HG03139 (cell line): ENCODE results near the gene GINS3.
"Not testable (repeated sequence)": the region's sequence is repeated elsewhere in the genome, so short reads cannot be mapped to it uniquely, and the experiment has no call there.

Source experiments
- ATAC-seq: cut with Tn5 transposase; IDR thresholded peaks from one replicate; pipeline ENCODE4 v1.9.1; 2021; ENCODE audit not compliant: unreplicated experiment

GINS3 gene

DNA sequence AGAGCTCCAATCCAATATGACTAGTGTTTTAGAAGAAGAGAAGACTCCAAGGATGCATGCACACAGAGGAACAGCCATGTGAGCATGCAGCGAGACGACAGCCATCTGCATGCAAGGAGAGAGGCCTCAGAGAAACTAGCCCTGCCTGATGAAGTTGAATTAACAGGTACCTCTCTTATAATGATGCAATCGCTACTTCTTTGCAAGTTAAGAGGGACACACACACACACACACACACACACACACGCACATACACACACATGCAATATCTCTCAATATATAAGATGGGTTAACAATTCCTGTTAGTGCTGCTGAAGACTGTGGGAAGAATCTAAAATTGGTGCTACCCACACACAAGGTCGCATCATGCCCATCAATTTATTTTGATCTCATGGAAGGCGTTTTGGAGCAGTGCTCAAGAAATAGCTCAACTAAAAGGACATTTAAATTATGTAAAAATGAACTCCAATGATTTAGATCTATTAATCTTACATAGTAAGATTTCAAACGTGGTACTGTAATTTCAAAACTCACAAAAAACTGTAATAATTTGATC, 7.0 kb upstream of the GINS3 start:
- ATAC-seq: no peak

DNA sequence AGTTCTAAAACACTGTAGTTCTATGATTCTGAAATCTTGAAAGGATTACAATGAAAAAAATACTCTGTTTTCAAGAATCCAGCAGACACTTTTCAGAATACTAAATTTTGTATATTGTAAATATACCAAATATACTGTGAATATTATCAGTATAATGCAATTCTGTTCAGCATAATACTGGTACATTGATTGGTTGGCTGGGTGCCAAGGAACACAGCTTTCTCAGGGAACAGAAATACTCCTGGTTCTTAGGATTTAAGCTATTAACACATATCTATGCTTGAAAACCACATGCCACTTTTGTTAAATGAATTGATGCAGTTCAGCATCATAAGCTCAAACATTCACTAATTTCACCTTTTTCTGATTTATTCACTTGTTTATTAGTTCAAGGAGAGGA, 2.5 kb upstream of the GINS3 start:
- no peak for ATAC-seq

DNA sequence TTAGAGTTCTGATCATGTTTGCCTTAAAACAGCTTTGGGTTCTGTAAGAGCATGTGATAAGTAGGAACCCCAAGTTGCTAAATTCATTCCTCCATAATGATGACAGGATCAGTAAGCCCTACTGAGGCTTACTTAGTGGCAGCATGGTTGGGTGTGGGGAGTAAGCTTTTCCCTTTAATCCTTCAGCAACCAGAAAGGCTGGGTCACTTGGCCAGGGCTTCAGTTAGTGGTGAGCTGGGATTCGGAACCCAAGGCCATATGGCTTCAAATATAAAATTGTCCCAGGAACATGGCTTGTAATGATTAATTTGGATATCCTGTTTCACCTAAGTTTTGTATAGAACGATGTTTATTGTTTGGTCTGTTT, 850 bp downstream of the GINS3 start:
- ATAC-seq: peak; percentile 14

DNA sequence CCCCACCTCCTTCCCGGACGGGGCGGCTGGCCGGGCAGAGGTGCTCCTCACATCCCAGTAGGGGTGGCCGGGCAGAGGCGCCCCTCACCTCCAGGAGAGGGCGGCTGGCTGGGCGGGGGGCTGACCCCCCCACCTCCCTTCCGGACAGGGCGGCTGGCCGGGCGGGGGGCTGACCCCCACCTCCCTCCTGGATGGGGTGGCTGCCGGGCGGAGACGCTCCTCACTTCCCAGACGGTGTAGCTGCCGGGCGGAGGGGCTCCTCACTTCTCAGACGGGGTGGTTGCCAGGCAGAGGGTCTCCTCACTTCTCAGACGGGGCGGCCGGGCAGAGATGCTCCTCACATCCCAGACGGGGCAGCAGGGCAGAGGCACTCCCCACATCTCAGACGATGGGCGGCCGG, 4.6 kb downstream of the GINS3 start:
- not testable (repeated sequence) for ATAC-seq

DNA sequence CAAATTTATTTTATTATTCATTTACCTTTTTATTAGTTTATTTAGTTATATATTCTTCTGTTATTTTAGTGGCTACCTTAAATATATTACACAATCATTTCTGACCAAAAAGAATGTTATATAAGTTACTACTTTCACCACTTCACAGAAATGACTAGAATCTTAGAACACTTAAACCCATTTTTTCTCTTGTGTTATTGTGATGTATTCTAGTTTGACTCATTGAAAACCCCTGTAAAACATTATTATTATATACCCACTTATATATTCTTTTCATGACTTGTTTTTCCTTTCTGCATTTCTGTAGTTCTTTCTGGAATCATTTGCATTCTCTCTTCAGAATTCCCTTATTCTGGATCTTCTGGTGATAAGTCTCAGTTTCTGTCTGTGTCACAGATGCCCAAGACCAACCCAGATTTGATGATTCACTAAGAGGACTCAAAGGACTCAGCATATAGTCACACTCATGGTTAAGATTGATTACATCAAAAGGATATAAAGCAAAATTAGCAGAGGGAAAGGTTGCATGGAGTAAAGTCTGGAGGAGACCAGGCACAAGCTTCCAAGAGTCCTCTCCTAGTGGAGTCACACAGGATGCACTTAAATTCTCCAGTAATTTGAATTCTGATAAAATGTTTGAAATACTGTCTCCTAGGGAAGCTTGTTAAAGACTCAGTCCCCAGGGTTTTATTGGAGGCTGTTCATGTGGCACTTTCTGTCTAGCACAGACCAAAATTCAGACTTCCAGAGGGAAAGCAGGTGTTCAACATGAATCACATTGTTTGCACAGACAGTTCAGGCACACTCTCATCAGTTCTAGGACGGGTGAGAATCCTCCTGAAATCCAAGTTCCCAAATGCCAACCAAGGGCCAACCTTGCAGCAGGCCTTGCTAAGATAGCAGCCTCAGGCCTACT, 7.7 kb downstream of the GINS3 start:
- no peak for ATAC-seq

DNA sequence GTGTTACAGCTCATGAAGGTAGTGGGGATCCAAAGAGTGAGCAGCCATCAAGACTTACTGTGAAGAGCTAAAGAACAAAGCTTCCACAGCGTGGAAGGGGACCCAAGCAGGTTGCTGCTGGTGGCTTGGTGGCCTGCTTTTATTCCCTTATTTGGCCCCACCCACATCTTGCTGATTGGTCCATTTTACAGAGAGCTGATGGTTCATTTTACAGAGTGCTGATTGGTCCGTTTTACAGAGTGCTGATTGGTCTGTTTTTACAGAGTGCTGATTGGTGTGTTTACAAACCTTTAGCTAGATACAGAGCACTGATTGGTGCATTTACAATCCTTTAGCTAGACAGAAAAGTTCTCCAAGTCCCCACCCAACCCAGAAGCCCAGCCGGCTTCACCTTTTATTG, 9.0 kb downstream of the GINS3 start:
- not testable (repeated sequence) for ATAC-seq

DNA sequence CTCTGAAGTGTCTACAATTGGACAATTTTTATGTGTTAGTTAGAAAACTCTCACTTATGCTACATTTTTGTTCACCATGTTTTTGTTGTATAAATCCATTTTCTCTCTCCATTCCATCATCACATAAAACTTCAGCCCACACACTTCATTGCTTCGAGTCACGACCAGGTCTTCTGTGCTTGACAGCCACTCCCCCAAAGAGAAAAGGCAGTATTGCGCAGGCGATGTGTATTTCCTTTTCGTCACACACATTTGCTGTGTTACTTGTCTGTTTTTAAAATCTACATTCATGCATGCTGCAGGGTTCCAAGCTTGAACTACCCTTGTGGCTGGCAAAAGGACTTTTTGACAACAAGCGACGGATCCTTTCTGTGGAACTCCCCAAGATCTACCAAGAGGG, 10.5 kb downstream of the GINS3 start:
- no peak for ATAC-seq

DNA sequence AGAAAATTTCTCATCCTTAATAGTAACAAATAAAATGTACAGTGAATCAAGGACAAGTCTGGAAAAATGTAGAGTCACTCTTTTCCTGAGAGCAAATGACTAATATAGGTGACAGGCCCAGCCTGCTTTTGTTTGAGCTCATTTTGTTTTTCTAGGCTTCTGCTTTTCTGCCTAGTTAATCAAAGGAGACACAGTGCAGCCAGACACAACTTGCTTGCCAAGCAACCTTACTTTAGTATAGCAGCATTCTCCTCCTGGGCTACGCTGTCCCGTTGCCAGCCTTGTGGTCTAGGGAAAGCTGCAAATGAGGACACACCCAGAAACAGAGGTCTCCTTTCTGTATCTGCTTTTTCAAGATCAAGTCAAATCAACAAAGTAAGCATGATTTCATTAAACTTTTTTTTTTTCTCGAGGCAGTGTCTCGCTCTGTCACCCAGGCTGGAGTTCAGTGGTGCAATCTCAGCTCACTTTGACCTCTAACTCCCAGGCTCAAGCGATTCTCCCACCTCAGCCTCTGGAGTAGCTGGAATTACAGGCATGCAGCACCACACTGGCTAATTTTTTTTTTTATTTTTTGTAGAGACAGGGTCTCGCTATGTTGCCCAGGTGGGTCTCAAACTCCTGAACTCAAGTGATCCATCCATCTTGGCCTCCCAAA, 17.2 kb downstream of the GINS3 start:
- ATAC-seq: no peak

DNA sequence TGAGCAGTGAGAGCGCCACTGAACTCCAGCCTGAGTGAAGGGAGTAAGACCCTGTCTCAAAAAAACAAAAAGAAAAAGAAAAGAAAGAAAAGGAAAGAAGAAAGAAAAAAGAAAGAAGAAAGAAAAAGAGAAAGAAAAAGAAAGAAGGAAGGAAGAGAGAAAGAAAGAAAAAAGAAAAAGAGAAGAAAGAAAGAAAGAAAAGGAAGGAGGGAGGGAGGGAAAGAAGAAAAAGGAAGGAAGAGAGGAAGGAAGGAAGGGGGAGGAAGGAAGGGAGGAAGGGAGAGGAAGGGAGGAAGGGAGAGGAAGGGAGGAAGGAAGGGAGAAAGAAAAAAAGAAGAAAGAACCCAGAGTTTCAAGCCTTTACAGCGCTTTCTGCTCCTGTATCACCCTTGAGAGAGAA, 19.1 kb downstream of the GINS3 start:
- ATAC-seq: no peak

DNA sequence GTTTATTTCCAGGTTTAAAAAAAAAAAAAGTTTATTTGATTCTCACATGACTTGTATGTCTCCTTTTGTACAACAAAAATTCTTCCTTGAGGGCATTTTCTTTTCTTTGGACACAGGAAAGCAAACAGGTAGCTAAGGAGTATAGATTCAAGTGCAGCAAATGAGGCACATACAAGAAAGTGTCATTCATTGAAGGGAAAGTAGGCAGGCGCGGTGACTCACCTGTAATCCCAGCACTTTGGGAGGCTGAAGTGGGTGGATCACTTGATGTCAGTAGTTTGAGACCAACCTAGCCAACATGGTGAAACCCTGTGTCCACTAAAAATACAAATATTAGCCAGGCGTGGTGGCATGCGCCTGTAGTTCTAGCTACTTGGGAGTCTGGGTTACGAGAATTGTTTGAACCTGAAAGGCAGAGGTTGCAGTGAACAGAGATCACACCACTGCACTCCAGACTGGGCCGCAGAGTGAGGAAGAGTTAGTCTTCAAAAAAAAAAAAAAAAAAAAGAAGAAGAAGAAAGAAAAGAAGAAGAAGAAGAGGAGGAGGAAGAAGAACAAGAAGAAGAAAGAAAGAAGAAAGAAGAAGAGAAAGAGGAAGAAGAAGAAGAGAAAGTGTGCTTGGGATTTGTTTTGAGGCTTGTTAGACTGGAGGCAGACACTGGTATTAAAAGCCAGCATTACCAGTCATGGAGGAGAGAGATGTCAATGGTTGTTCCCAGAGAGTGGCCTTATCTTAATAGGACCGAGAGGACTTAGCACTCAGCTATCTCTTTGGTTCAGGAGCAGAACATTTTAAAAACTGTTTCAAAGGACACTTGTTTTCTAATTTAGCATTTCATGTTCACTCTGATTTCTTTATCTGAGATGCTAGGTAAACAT, 19.7 kb downstream of the GINS3 start:
- no peak for ATAC-seq

DNA sequence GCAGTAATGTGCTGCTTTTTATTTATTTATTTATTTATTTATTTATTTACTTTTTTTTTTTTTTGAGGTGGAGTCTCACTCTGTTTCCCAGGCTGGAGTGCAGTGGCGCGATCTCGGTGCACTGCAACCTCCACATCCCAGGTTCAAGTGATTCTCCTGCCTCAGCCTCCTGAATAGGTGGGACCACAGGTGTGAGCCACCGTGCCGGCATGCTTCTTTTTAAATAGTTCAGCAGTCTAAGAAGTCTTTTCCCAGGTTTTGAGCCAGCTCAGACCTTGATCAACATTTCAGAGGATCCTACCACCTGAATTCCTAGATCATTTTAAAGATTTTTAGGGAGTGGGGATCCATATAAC, 20.3 kb downstream of the GINS3 start:
- ATAC-seq: not testable (repeated sequence)

DNA sequence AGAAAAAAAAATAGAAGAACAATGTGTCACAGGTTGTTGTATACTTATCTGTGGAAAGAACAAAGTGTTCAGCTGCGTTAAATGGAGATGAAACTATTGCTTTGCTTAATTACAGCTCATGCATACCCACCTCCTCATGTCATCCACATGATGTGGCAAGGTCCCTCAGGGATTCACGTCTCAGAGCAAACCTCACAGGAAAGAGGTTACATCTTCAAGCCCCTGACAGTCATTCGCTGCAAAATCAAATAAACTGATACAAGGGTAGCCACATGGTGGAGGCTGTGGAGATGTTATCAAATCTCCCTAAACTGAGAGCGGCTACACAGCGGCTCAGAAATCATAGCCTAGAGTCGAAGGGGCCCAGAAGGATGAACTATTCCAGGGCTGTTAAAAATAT, 21.1 kb downstream of the GINS3 start:
- ATAC-seq: no peak

DNA sequence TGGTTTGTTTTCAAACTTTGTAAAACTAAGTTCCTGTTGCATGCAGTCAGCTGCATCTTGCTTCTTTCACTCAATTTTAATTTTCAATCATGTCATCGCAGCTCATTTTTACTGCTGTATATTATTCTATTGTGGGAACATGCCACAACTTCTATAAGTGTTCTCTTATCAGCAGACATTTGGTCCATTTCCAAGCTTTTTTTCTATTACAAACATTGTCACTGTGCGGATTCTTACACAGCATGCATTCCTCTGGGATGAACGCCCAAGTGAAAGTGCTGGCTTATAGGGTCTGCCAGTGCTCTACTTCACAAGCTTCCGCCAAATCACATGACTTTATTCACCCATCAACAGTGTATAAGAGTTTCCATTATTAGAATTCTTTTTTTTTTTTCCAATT, 22.7 kb downstream of the GINS3 start:
- ATAC-seq: no peak

DNA sequence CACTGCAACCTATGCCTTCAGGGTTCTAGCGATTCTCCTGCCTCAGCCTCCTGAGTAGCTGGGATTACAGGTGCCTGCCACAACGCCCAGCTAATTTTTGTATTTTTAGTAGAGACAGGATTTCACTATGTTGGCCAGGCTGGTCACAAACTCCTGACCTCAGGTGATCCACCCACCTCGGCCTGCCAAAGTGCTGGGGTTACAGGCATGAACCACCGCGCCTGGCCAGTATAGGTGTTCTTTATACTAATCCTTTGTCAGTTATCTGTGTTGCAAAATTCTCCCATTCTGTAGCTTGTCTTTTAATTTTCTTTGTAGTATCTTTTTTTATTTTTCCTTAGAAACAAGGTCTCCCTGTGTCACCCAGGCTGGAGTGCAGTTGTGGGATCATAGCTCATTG, 23.7 kb downstream of the GINS3 start:
- ATAC-seq: not testable (repeated sequence)

DNA sequence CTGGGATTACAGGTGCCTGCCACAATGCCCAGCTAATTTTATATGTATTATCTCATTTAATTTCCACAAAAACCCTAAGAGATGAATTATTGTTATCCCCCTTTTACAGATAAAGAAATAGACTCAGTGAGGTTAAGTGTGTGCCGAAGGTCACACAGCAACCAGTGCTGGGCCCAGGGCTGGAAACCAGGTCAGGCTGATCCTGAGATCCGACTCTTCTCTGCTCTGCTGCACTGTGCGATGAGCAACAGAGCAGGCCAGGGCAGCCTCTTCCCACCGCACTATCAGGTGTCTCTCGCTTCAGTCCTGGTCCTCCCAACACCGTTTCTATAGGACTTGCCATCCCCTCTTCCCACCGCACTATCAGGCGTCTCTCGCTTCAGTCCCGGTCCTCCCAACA, 24.8 kb downstream of the GINS3 start:
- no peak for ATAC-seq

DNA sequence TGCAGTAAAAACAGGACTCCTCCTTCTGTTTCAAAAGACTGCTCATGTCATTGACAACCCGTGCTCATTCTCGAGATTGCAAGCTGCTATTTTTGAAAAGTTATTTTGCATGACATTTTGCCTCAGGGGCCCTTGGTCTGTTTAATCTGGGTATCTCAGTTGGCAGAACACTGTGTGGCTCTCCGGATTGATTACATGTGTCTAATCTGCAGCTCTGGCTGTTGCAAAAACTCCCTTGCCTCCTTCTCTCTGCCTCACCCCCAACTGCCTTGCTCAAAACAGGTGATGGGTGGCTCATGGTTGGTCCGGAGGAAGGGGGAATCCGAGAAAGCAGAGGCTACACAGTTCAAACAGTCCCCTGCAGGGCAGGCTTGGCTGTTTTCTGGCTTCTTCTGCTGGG, 25.3 kb downstream of the GINS3 start:
- no peak for ATAC-seq

DNA sequence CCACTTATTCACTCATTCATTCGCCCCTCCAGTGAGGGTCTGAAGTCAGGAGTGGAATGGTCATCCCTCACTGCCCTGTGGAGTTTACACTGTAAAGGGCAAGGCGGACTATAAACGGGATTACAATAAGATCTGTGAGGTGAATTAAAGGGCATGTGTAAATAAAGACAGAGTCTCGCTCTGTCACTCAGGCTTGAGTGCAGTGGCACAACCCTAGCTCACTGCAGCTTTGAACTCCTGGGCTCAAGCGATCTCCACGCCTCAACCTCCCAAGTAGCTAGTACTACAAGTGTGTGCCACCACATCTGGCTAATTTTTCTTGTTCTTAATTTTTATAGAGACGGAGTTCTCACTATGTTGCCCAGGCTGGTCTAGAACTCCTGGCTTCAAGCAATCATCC, 25.8 kb downstream of the GINS3 start:
- no peak for ATAC-seq

DNA sequence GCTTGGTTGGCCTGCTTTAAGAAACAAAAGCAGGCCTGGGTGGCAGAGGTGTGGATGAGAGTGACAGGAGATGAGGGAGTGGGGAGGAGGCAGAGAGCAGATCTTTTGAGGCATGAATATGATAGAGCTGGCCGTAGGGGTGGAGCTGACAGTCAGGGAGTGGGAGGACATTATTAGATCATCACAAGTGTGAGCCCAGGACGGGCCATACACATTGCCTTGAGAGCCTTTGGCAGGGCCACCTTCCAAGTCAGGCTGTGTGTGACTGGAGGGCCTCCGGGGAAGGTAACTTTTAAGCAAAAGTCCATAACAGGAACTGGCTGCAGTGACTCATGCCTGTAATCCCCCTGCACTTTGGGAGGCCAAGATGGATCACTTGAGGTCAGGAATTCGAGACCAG, 26.3 kb downstream of the GINS3 start:
- ATAC-seq: no peak

DNA sequence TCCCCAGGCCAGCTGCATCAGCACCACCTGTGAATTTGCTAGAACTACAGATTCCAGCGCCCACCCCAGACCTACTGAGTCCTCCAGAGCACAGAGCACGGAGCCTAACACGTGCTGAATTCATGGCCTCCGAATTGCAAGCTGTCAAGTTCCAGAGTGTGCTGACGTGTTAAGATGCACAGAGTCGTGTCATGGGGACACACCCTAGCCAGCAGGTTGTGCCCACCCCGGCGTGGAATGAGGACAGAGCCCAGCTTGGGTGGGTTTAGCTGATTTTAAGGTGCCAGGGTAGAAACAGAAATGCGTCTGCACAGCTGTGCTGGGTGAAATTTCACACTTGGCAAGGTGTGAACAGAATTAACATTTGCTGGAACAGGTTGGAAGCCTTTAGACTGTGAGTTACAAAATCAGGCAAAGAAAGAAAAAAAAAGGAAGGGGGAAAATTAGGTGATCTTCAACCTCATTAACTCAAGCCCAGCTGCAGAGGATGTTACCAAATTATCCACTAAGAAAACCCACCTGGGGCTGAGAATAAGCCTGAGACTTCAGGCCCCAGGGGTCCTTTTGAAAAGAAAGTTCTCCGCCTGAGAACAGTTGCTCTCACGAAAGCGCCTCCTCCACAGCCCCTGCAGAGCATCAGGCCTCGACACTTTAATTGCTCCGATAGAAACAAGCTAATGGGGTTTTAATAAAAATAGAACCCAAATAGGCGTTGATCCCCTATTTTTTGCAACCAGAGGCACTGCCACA, 27.1 kb downstream of the GINS3 start:
- ATAC-seq: no peak

DNA sequence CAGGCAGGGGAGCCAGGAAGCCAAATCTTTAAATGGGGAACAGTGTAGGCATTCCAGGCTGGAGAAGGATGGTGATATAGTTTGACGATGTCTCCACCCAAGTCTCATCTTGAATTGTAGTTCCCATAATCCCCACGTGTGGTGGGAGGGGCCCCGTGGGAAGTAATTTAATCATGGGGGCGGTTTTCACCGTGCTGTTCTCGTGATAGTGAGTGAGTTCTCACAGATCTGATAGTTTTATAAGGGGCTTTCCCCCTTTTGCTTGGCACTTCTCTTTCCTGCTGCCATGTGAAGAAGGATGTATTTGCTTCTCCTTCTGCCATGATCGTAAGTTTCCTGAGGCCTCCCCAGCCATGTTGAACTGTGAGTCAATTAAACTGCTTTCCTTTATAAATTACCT, 28.8 kb downstream of the GINS3 start:
- no peak for ATAC-seq

DNA sequence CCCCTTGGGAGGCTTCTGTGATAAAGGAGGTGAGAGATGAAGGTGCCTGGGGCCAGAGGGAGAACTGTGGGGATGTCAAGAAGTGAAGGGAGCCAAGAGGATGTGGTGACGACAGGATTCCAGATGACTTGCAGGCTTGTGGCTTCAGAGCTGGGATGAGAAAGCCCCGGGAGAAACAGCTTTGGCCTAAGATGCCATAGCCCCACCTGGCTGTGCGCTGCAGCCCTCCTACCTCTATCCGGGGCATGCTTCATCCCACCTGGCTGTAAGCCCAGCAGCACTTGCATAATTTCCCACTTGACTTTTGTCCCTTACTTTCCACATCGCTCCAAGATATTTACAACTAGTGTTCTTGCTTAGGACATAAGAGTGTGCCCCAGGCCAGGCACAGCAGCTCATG, 29.3 kb downstream of the GINS3 start:
- ATAC-seq: no peak
